Left lung (tissue), 10 donors: ENCODE measurements around the gene MATK. TPM values are rescaled to one million over a fixed set of nuclear protein-coding genes. Genes with fewer than 3 reads are reported as not detected.

ENCODE experiments used
- ATAC-seq: fragments of 200-7000 bp; cut with Tn5 transposase; one replicate; pipeline ENCODE4 v1.9.1; 2020; ENCODE audit warnings: moderate library complexity
- DNase-seq, 4 donors: peaks; one replicate each; pipeline ENCODE4 v3.0.0-alpha.2; 2013 to 2020
- H3K27ac ChIP-seq, 2 donors: fragments of 200-600 bp; sonication (generic) in 1 of 2; one replicate each; pipeline versions ENCODE4 v1.5.0 to v1.8.0; 2020 to 2021
- H3K27me3 ChIP-seq, 2 donors: fragments of 200-600 bp; sonication (generic) in 1 of 2; one replicate each; pipeline versions ENCODE4 v1.5.0 to v1.8.0; 2020 to 2021
- H3K36me3 ChIP-seq, 2 donors: fragments of 200-600 bp; sonication (generic) in 1 of 2; one replicate each; pipeline versions ENCODE4 v1.5.0 to v1.8.0; 2020 to 2021
- H3K4me1 ChIP-seq, 2 donors: fragments of 200-600 bp; one replicate each; pipeline ENCODE4 v1.8.0; 2021
- H3K4me3 ChIP-seq, 2 donors: fragments of 200-600 bp; sonication (generic) in 1 of 2; one replicate each; pipeline versions ENCODE4 v1.5.0 to v1.8.0; 2020 to 2021; ENCODE audit warnings: mild to moderate bottlenecking in 1 of 2
- H3K9me3 ChIP-seq, 2 donors: fragments of 200-600 bp; sonication (generic) in 1 of 2; one replicate each; pipeline versions ENCODE4 v1.5.0 to v1.8.0; 2020 to 2021
- intact Hi-C, 2 donors: fragments of 100-400 bp; cut with DNase I; formaldehyde crosslinking; loops; one replicate each; pipeline versions ENCODE4 v1.11.2 to v1.14.2; 2022
- polyA plus RNA-seq, 6 donors: library from polyadenylated mRNA; unstranded; fragments of 120-200 nt; gene quantifications; one replicate each; pipeline ENCODE4 v1.2.1, GENCODE V29; 2013; ENCODE audit not compliant: insufficient read length in 6 of 6
- total RNA-seq, 2 donors: library from RNA; stranded (reverse); fragmentation: NEBNext Ultra II Directional; extraction: Animal tissue kit (Norgen Biotek cat#: 25700); gene quantifications; one replicate each; pipeline ENCODE4 v1.2.1, GENCODE V29; 2021
- TF ChIP-seq, protein P1 (sequence below), 2 donors: fragments of 200-600 bp; sonication (generic) in 1 of 2; IDR thresholded peaks; one replicate each; pipeline versions ENCODE4 v1.5.0 to v1.8.0; 2021; ENCODE audit warnings: antibody characterized with exemption in 2 of 2
- donor health status: DM: no; HTN: yes; CAD: no.
- donor health status: DM: no; HTN: no; CAD: no.

MATK gene
- total and polyA plus RNA-seq, 8 donors: 1.1 to 9.1 (median 1.9) TPM

DNA sequence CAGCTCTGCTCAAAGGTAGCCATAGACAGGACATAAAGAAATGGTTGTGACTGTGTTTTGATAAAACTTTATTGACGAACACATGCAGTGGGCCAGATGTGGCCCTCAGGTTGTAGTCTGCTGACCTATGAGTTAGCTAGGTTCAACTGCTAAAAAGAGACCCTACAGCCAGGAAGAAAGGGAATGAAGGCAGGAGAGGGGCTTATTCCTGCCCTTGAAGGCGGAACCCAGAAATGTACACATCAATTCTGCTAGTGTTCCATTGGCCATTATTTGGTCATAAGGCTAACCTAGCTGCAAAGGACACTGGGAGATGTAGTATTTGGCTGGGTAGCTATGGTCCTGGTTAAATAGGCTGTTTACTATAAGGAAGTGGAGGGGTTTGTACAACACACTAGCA, 42.7 kb downstream of the MATK start:
- Histone ChIP-seq H3K36me3 (peaks cover 0 to 4% of the 10 kb centered on the region in 2 donors), H3K9me3 (no peaks in the 10 kb centered on the region), H3K27me3 (no peaks in the 10 kb centered on the region), H3K4me1 (no peaks in the 10 kb centered on the region), H3K4me3 (no peak overlapping the region), H3K27ac (no peak overlapping the region)
- ATAC-seq (no peak), DNase-seq (no peak)
- TF ChIP-seq, protein P1, sequence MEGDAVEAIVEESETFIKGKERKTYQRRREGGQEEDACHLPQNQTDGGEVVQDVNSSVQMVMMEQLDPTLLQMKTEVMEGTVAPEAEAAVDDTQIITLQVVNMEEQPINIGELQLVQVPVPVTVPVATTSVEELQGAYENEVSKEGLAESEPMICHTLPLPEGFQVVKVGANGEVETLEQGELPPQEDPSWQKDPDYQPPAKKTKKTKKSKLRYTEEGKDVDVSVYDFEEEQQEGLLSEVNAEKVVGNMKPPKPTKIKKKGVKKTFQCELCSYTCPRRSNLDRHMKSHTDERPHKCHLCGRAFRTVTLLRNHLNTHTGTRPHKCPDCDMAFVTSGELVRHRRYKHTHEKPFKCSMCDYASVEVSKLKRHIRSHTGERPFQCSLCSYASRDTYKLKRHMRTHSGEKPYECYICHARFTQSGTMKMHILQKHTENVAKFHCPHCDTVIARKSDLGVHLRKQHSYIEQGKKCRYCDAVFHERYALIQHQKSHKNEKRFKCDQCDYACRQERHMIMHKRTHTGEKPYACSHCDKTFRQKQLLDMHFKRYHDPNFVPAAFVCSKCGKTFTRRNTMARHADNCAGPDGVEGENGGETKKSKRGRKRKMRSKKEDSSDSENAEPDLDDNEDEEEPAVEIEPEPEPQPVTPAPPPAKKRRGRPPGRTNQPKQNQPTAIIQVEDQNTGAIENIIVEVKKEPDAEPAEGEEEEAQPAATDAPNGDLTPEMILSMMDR (IDR thresholded peaks at IDR 0.05): no peak
- intact Hi-C loops: no loop called here

DNA sequence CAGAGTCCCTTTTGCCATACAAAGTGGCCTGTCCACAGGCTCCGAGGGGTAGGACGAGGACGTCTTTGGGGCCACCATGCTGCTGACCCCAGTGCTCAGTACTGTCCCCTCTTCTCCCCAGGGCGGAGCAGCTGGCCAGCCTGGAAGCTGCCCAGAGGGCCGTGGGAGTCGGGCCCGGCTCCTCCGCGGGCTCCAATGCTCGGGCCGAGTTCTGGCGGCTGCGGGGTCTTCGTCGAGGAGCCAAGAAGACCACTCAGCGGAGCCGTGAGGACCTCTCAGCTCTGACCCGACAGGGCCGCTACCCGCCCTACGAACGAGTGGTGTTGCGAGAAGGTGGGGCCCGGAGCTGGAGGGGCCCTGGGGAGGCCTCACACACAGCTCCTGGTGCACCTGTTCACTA, 45.8 kb downstream of the MATK start:
- TF ChIP-seq, protein P1 (IDR thresholded peaks at IDR 0.05): no peak
- Histone ChIP-seq H3K4me1 (no peaks in the 10 kb centered on the region), H3K9me3 (no peaks in the 10 kb centered on the region), H3K36me3 (peaks cover 0 to 4% of the 10 kb centered on the region in 2 donors), H3K27ac (no peak overlapping the region), H3K4me3 (no peak overlapping the region), H3K27me3 (peaks cover 0 to 7% of the 10 kb centered on the region in 2 donors)
- ATAC-seq (no peak), DNase-seq (peak in 1 of 4 donors; percentile 72)
- intact Hi-C loops: no loop called here

DNA sequence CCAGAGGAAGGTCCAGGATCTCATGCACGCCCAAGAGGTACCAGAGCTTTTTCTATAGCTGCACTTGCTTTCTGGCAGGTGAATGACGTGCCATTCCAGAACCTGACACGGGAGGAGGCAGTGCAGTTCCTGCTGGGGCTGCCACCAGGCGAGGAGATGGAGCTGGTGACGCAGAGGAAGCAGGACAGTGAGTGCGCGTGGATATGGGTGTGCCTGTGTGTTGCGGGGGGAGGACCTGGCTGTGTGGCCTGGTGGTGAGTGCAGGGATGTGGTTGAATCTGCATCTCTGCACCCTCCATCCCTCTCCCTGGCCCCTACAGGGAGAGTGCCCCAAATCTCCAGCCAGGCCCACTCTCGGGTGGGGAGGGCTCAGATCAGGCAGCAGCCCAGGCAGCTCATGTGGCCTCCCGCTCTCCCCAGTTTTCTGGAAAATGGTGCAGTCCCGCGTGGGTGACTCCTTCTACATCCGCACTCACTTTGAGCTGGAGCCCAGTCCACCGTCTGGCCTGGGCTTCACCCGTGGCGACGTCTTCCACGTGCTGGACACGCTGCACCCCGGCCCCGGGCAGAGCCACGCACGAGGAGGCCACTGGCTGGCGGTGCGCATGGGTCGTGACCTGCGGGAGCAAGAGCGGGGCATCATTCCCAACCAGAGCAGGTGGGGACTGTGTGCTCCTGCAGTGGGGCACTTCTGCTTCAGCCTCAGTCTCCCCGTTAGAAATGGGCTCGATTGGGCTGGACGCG, 47.5 kb downstream of the MATK start:
- Histone ChIP-seq H3K27ac (no peak overlapping the region), H3K9me3 (no peaks in the 10 kb centered on the region), H3K36me3 (peaks cover 0 to 4% of the 10 kb centered on the region in 2 donors), H3K27me3 (peaks cover 0 to 8% of the 10 kb centered on the region in 2 donors), H3K4me1 (no peaks in the 10 kb centered on the region), H3K4me3 (no peak overlapping the region)
- TF ChIP-seq, protein P1 (IDR thresholded peaks at IDR 0.05): no peak
- peak in 1 of 4 donors; percentile 72 for DNase-seq
- intact Hi-C loops: no loop called here
- ATAC-seq: no peak

DNA sequence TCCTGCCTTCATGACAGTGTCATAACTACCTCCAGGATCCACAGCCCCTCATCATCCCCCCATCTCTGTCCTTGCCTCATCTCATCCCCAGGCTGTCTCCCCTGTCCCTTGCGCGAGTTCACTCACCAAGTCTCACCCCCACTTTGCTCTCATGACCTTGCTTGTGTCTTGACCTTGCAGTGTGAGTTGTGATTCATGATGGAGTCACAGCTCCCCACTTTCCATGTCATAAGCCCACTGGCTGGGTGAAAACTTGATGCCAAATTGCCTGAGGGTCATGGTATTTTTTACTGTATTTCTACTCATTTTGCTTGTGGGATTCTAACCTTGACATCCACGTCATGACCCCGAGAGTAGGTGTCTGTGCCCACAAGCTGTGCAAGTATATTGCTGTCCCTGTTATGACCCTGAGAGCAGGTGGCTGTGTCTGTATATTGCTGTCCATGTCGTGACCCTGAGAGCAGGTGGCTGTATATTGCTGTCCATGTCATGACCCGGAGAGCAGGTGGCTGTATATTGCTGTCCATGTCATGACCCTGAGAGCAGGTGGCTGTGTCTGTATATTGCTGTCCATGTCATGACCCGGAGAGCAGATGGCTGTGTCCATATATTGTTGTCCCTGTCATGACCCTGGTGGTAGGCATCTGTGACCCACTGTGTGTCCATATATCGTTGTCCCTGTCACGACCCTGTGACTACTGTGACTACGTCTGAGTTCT, 48.5 kb downstream of the MATK start:
- Histone ChIP-seq H3K4me1 (no peaks in the 10 kb centered on the region), H3K4me3 (no peak overlapping the region), H3K27me3 (peaks cover 0 to 12% of the 10 kb centered on the region in 2 donors), H3K9me3 (no peaks in the 10 kb centered on the region), H3K36me3 (peaks cover 0 to 4% of the 10 kb centered on the region in 2 donors), H3K27ac (no peak overlapping the region)
- intact Hi-C loops: no loop called here
- TF ChIP-seq, protein P1 (IDR thresholded peaks at IDR 0.05): no peak
- DNase-seq (no peak), ATAC-seq (no peak)

DNA sequence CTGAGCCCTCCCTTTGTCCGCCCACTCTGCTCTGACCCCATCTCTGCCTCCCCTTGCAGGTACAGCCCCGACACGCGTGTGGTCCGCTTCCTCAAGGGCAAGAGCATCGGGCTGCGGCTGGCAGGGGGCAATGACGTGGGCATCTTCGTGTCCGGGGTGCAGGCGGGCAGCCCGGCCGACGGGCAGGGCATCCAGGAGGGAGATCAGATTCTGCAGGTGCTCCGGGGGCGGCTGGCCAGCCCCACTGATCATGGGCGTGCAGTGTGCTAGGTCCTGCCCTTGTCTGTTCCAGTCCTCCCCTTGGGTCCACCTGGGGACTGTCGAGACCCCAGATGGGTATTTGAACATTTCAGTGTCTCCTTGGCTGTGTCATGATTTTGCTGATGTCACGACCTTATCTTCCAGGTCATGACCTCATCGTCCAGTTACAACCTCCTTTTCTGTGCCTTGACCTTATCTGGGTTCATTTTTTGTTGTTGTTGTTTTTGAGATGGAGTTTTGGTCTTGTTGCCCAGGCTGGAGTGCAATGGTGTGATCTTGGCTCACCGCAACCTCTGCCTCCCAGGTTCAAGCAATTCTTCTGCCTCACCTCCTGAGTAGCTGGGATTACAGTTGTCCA, 50.0 kb downstream of the MATK start:
- peaks cover 0 to 12% of the 10 kb centered on the region in 2 donors for H3K27me3 ChIP-seq

More for the DNA sequence above, 50.0 kb downstream of the MATK start:
- ATAC-seq (no peak), DNase-seq (peak in 1 of 4 donors; percentile 48)
- H3K4me3 ChIP-seq: no peak overlapping the region
- intact Hi-C loops: no loop called here
- no peak overlapping the region for H3K27ac ChIP-seq
- TF ChIP-seq, protein P1 (IDR thresholded peaks at IDR 0.05): no peak
- no peaks in the 10 kb centered on the region for H3K4me1 ChIP-seq
- H3K9me3 ChIP-seq: no peaks in the 10 kb centered on the region
- H3K36me3 ChIP-seq: peaks cover 0 to 4% of the 10 kb centered on the region in 2 donors
